GM12873 (cell line): Measurements from ENCODE around the gene RGS8.

Source experiments
- CTCF ChIP-seq: IDR thresholded peaks from 2 replicates; pipeline ENCODE4 v1.5.1; 2012; ENCODE audit warnings: low read depth, mild to moderate bottlenecking, moderate library complexity, low read length, control low read depth; ENCODE audit not compliant: insufficient read depth; ENCODE audit errors: missing control alignments

RGS8 gene

DNA sequence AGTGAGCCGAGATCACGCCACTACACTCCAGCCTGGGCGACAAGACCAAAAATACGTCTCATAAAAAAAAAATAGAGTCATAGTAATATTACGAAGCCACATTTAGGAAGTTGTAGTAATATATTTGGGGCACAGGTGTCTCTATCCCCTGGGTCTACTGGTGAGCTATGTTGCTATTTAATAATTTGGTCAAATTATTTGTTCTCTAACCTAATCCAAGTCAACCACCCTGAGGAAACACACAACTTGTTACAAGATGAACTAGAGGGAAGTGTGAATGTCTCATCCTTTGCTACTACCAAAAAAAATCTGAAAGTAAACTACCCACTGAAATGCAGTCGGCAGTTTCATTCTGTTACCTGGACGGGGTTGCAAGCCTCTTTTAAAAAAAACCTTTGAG lies 35.3 kb downstream of the RGS8 start:
- TF ChIP-seq CTCF: no peak

DNA sequence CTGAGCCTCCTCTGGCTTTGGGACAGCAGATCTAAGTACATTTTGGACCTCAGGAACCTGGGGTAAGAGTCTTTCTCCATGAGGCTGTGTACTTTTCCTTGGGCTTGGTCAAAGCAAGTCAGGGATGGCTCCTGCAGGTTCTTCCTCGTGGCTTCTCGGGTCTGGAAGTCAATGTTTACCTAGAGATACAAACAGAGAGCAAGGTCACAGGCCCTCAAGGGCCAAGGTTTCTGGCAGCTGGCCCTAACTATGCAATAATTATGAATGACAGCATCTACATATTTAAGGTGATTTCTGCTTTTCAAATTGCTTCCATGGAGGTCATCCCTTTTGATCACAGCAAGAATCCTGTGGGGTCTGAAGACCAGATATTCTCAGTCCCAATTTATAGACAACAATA lies 37.6 kb downstream of the RGS8 start:
- TF ChIP-seq CTCF: no peak

- peak; percentile 21 for TF ChIP-seq CTCF
These were observed 39.5 kb downstream of the RGS8 start for GRCh38 chr1:182644886-182645285.

DNA sequence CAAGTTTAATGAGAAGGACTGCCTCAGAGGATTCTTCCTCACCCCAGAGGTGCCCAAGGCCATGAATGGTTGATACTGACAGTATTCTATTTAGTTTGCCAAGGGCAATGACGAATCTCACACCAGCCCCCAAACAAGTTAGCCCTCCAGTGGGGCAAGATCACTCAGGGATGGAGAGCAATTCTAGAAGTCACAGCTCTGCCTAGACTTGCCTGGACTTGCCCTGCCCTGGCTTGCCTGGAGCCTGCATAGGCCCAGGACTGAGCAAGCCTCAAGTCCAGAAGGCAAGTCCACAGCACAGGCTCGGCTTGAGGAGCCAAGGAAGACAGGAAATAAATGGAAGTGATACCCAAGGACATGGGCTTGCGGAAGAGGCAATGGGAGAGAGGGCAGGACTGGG lies 40.7 kb downstream of the RGS8 start:
- TF ChIP-seq CTCF: no peak

- no peak for TF ChIP-seq CTCF
These were observed 41.9 kb downstream of the RGS8 start for GRCh38 chr1:182642461-182642860.

GRCh38 chr1:182641561-182641960 lies 42.8 kb downstream of the RGS8 start:
- no peak for TF ChIP-seq CTCF

DNA sequence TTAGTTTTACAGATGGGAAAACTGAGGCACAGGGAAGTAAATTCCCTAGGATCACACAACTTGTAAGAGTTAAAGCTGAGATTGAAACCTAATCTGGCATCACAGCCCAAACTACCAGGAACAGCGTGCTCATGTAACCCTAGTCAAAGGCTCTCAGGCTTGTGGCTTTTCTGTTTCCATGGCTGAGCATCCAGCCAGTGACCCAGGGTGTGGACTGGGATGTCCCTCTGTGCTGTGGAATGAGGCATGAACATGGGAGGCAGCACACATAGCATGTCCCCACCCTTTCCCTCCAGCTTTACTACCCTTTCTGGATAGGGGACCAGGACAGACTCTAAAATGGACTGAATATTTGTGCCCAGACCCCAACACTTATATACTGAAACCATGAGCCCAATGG lies 45.1 kb downstream of the RGS8 start:
- TF ChIP-seq CTCF: no peak

GRCh38 chr1:182637769-182638168 lies 46.6 kb downstream of the RGS8 start:
- no peak for TF ChIP-seq CTCF
